ENCODE results near the gene ASS1.

- TF ChIP-seq POLR2AphosphoS5 (IDR thresholded peaks at IDR 0.05; ENCODE audit: low read depth, low read length), result no peak
- TF ChIP-seq POLR2A (IDR thresholded peaks at IDR 0.05; ENCODE audit: low read depth, low read length), result no peak
- no peak for TF ChIP-seq TAF1 (IDR thresholded peaks at IDR 0.05; ENCODE audit: low read depth, low read length)
- no peak for TF ChIP-seq PAX5 (IDR thresholded peaks at IDR 0.05; ENCODE audit: insufficient read depth, low read length, severe bottlenecking)
- no peak for TF ChIP-seq SPI1 (IDR thresholded peaks at IDR 0.05; ENCODE audit: low read depth, low read length)
- no peak for TF ChIP-seq POU2F2 (IDR thresholded peaks at IDR 0.05; ENCODE audit: low read depth, low read length)
These were observed 14.5 kb upstream of the ASS1 start for GRCh38 chr9:130430232-130430631.
